HepG2 (cell line): ENCODE measurements around the gene PRR14. TPM values are rescaled to one million over a fixed set of nuclear protein-coding genes. Genes with fewer than 3 reads are reported as not detected.

Experiments used
- CBX5 ChIP-seq: sonication (generic); formaldehyde crosslinking; IDR thresholded peaks from 2 replicates; pipeline ENCODE4 v1.4.0; 2020; ENCODE audit warnings: missing genetic modification reagents, borderline replicate concordance
- CERS6 ChIP-seq: sonication (generic); formaldehyde crosslinking; IDR thresholded peaks from 2 replicates; pipeline ENCODE4 v1.5.0; 2020; ENCODE audit warnings: missing genetic modification reagents
- FOXC1 ChIP-seq: sonication (generic); formaldehyde crosslinking; IDR thresholded peaks from 2 replicates; pipeline ENCODE4 v1.8.0; 2022; ENCODE audit warnings: mild to moderate bottlenecking, missing genetic modification reagents, borderline replicate concordance
- KLF13 ChIP-seq: sonication (generic); formaldehyde crosslinking; IDR thresholded peaks from 2 replicates; pipeline ENCODE4 v1.4.0; 2020; ENCODE audit warnings: mild to moderate bottlenecking, missing genetic modification reagents
- PCBP2 ChIP-seq: fragments of 200-400 bp; formaldehyde crosslinking; optimal IDR thresholded peaks from 2 replicates; pipeline ENCODE3; 2018; ENCODE audit warnings: low read length, low read depth; ENCODE audit not compliant: poor library complexity, severe bottlenecking
- POGZ ChIP-seq: sonication (generic); formaldehyde crosslinking; IDR thresholded peaks from 2 replicates; pipeline ENCODE4 v1.4.0; 2020; ENCODE audit warnings: mild to moderate bottlenecking, missing genetic modification reagents
- USF2 ChIP-seq, 2 experiments: sonication (generic) in 1 of 2; formaldehyde crosslinking in 1 of 2; IDR thresholded peaks; 2 replicates each; pipeline versions ENCODE4 v1.5.1 to v1.6.1; 2011 to 2020; ENCODE audit warnings: borderline replicate concordance in 1 of 2, low read depth in 1 of 2, low read length in 1 of 2, mild to moderate bottlenecking in 1 of 2, missing genetic modification reagents in 1 of 2, moderate library complexity in 1 of 2
- ZBTB25 ChIP-seq: IDR thresholded peaks from 2 replicates; pipeline ENCODE4 v1.6.1; 2018; ENCODE audit warnings: missing genetic modification reagents
- ZKSCAN1 ChIP-seq: fragments of 150-350 bp; IDR thresholded peaks from 2 replicates; pipeline ENCODE4 v1.6.1; 2014; ENCODE audit warnings: low read length
- ZNF124 ChIP-seq: sonication (generic); formaldehyde crosslinking; IDR thresholded peaks from 2 replicates; pipeline ENCODE4 v1.4.0; 2020; ENCODE audit warnings: missing genetic modification reagents
- ZNF143 ChIP-seq: sonication (generic); formaldehyde crosslinking; IDR thresholded peaks from 2 replicates; pipeline ENCODE4 v1.4.0; 2020; ENCODE audit warnings: missing genetic modification reagents
- ZNF3 ChIP-seq: IDR thresholded peaks from 2 replicates; pipeline ENCODE4 v1.7.0; 2017; ENCODE audit warnings: inconsistent platforms
- ZNF451 ChIP-seq: sonication (generic); formaldehyde crosslinking; IDR thresholded peaks from 2 replicates; pipeline ENCODE4 v1.5.0; 2020; ENCODE audit warnings: mild to moderate bottlenecking, missing genetic modification reagents
- ZNF619 ChIP-seq: sonication (generic); formaldehyde crosslinking; IDR thresholded peaks from 2 replicates; pipeline ENCODE4 v1.4.0; 2020; ENCODE audit warnings: mild to moderate bottlenecking, missing genetic modification reagents
- ZNF644 ChIP-seq: IDR thresholded peaks from 2 replicates; pipeline ENCODE4 v1.6.1; 2016; ENCODE audit warnings: low read depth
- ZNF777 ChIP-seq: sonication (generic); formaldehyde crosslinking; IDR thresholded peaks from 2 replicates; pipeline ENCODE4 v1.4.0; 2020; ENCODE audit warnings: missing genetic modification reagents
- ZNF878 ChIP-seq: sonication (generic); formaldehyde crosslinking; IDR thresholded peaks from 2 replicates; pipeline ENCODE4 v1.8.1; 2023; ENCODE audit warnings: mild to moderate bottlenecking, missing genetic modification reagents, moderate library complexity
- ZSCAN9 ChIP-seq: IDR thresholded peaks from 2 replicates; pipeline ENCODE4 v1.6.1; 2016; ENCODE audit warnings: borderline replicate concordance
- polyA plus RNA-seq, 8 experiments: library from polyadenylated mRNA; depleted of rRNA in 3 of 8; stranded (reverse) in 7 of 8; unstranded in 1 of 8; fragments of >200 nt; fragmentation: Illumina TruSeq in 4 of 8; extraction: Trizol in 4 of 8; gene quantifications; 2 replicates each; pipeline versions ENCODE4 v1.2.1 to v1.2.3, GENCODE V29; 2011 to 2016; ENCODE audit warnings: low read depth in 4 of 8, missing spikeins in 1 of 8, mixed read lengths in 1 of 8; ENCODE audit not compliant: insufficient read depth in 1 of 8
- total RNA-seq, 5 experiments: library from RNA; depleted of rRNA; stranded (reverse); fragments of >200 nt; fragmentation: Illumina TruSeq; extraction: Trizol; gene quantifications; 2 replicates each; pipeline ENCODE4 v1.2.3, GENCODE V29; 2016; ENCODE audit warnings: low read depth in 1 of 5
- TF ChIP-seq, protein P1 (sequence below): sonication (generic); formaldehyde crosslinking; IDR thresholded peaks from 2 replicates; pipeline ENCODE4 v1.8.0; 2022; ENCODE audit warnings: mild to moderate bottlenecking, missing genetic modification reagents, moderate library complexity

PRR14 gene
- total and polyA plus RNA-seq, 2 of the 13 experiments (the other 11 are each of a cell fraction or from before 2014, with no cell fraction given) = 8.4 to 11.0 TPM

GRCh38 chr16:30609926-30610839 lies 40.6 kb upstream of the PRR14 start, which contains the start of gene ZNF689 (continued):
- TF ChIP-seq FOXC1 (peak; percentile 96; the same call in 1 of the 2 replicates), ZNF777 (CRISPR knock-in tag) (peak; percentile 99), ZKSCAN1 (peak; percentile 53), ZNF143 (CRISPR knock-in tag) (peak; percentile 66; the same call in 1 of the 2 replicates), ZNF878 (CRISPR knock-in tag) (peak; percentile 90), CERS6 (no peak), POGZ (CRISPR knock-in tag) (peak; percentile 84), ZSCAN9 (CRISPR knock-in tag) (peak; percentile 83; the same call in 1 of the 2 replicates), ZNF644 (peak; percentile 18; the same call in 1 of the 2 replicates), ZBTB25 (CRISPR knock-in tag) (peak; percentile 98), KLF13 (CRISPR knock-in tag) (0 out of 2 replicates have a peak, but pooled peaks have one; percentile 88), ZNF451 (CRISPR knock-in tag) (peak; percentile 60; the same call in 1 of the 2 replicates), PCBP2 (no peak), ZNF3 (no peak), ZNF124 (peak; percentile 97; the same call in 1 of the 2 replicates), CBX5 (CRISPR knock-in tag) (peak; percentile 92), USF2 (IDR thresholded peaks at IDR 0.05; ENCODE audit: low read depth, low read length) (no peak), USF2 (CRISPR knock-in tag; IDR thresholded peaks at IDR 0.05; ENCODE audit: borderline replicate concordance) (peak; percentile 41; the same call in 1 of the 2 replicates), ZNF619 (CRISPR knock-in tag) (peak; percentile 50; the same call in 1 of the 2 replicates)
- TF ChIP-seq, protein P1, sequence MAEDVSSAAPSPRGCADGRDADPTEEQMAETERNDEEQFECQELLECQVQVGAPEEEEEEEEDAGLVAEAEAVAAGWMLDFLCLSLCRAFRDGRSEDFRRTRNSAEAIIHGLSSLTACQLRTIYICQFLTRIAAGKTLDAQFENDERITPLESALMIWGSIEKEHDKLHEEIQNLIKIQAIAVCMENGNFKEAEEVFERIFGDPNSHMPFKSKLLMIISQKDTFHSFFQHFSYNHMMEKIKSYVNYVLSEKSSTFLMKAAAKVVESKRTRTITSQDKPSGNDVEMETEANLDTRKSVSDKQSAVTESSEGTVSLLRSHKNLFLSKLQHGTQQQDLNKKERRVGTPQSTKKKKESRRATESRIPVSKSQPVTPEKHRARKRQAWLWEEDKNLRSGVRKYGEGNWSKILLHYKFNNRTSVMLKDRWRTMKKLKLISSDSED (CRISPR knock-in tag) = no peak
